Measurements from ENCODE around the gene CBLC.

The CBLC gene

DNA sequence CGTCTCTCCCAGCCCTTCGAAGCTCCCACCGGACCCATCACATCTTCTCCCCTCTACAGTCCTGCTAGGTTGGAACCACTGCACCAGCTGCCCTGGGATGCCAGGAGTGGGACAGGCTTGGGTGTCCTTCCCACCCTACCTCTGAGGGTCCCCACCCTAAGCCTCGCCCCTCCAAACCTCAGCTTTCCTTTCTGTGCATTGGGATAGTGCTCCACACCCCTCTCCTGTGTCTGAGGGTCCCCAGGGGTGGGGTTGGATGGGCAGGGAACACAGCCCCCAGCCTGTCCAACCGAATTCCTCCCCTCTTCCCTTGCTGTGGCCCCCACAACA is 31.1 kb upstream of the CBLC start:
- Histone ChIP-seq H3K4me2 (ENCODE audit: low read depth, low read length) (no peak overlapping the region), H3K9me2 (replicated peaks; ENCODE audit: insufficient read depth, low read length) (no peaks in the 10 kb centered on the region), H3K4me3 (ENCODE audit: low read length) (no peak overlapping the region), H3F3A (ENCODE audit: insufficient read depth, low read length) (peaks cover 10% of the 10 kb centered on the region), H3K9ac (ENCODE audit: low read length) (no peak overlapping the region), H3K9me3 (replicated peaks; ENCODE audit: insufficient read depth, low read length) (no peaks in the 10 kb centered on the region), H4K20me1 (ENCODE audit: insufficient read depth, low read length) (no peaks in the 10 kb centered on the region), H2AFZ (ENCODE audit: low read length) (0 out of 2 replicates have a peak overlapping the region, but pooled peaks have one; percentile 93), H3K4me1 (ENCODE audit: low read length) (peaks cover 25% of the 10 kb centered on the region), H3K27ac (ENCODE audit: low read length) (no peak overlapping the region), H3K36me3 (replicated peaks; ENCODE audit: insufficient read depth, low read length) (no peaks in the 10 kb centered on the region), H3K79me2 (ENCODE audit: low read length) (peaks cover 28% of the 10 kb centered on the region), H3K27me3 (replicated peaks; ENCODE audit: insufficient read depth, low read length) (0 out of 2 replicates have a peak, but pooled peaks cover 11% of the 10 kb centered on the region)
- TF ChIP-seq EZH2 (optimal IDR thresholded peaks at IDR 0.05; ENCODE audit: low read depth, low read length) (no peak), EZH2phosphoT487 (IDR thresholded peaks at IDR 0.05; ENCODE audit: low read length) (no peak)
- TF ChIP-seq, protein P1, sequence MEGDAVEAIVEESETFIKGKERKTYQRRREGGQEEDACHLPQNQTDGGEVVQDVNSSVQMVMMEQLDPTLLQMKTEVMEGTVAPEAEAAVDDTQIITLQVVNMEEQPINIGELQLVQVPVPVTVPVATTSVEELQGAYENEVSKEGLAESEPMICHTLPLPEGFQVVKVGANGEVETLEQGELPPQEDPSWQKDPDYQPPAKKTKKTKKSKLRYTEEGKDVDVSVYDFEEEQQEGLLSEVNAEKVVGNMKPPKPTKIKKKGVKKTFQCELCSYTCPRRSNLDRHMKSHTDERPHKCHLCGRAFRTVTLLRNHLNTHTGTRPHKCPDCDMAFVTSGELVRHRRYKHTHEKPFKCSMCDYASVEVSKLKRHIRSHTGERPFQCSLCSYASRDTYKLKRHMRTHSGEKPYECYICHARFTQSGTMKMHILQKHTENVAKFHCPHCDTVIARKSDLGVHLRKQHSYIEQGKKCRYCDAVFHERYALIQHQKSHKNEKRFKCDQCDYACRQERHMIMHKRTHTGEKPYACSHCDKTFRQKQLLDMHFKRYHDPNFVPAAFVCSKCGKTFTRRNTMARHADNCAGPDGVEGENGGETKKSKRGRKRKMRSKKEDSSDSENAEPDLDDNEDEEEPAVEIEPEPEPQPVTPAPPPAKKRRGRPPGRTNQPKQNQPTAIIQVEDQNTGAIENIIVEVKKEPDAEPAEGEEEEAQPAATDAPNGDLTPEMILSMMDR (IDR thresholded peaks at IDR 0.05; ENCODE audit: low read length): no peak
- no peak for DNase-seq

DNA sequence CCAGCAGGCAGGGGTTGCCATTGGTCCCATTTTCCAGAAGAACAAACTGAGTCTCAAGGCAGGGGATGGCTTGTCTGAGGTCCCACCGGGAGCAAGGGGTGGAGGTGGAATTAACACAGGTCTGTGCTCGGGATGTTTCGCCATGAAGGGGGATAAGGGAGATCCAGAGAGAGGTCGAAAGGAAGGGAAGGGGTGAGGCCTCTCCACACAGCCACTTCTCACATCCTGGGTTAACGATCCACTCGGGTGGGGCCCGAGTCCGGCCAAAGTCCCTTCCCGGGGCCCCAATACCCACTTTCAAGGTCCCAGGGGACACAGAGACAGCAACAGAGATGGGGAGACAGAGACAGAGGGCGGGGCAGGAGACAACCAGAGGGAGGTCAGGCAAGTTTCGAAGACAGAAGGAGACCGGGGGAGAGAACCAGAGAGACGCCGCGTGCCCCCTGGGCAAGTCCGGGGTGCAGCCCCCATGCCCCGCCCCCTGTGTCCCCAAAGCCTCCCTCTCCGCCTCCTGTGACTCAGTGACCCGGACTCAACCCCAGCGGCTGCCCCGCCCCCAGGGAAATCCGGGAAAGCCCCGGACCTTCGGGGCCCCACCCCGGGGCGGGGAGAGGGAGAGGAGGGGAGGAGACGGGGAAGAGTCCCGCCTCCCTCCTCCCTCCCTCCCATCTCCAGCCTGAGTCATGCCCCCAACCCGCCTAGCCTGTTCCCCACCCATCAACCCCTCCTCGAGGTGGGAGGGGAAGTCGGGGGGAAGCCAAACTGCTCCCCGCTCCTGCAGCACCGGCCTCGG is 30.5 kb upstream of the CBLC start:
- Histone ChIP-seq H3K27me3 (replicated peaks; ENCODE audit: insufficient read depth, low read length) (0 out of 2 replicates have a peak, but pooled peaks cover 11% of the 10 kb centered on the region), H2AFZ (ENCODE audit: low read length) (peak overlapping the region; percentile 93), H3K4me3 (ENCODE audit: low read length) (peak overlapping the region; percentile 80), H3K79me2 (ENCODE audit: low read length) (peaks cover 28% of the 10 kb centered on the region), H4K20me1 (ENCODE audit: insufficient read depth, low read length) (no peaks in the 10 kb centered on the region), H3K4me2 (ENCODE audit: low read depth, low read length) (peak overlapping the region; percentile 100), H3K36me3 (replicated peaks; ENCODE audit: insufficient read depth, low read length) (no peaks in the 10 kb centered on the region), H3K9ac (ENCODE audit: low read length) (peak overlapping the region; percentile 86), H3K4me1 (ENCODE audit: low read length) (peaks cover 31% of the 10 kb centered on the region), H3K27ac (ENCODE audit: low read length) (peak overlapping the region; percentile 97; the same call in 1 of the 2 replicates), H3K9me3 (replicated peaks; ENCODE audit: insufficient read depth, low read length) (no peaks in the 10 kb centered on the region), H3F3A (ENCODE audit: insufficient read depth, low read length) (peaks cover 10% of the 10 kb centered on the region), H3K9me2 (replicated peaks; ENCODE audit: insufficient read depth, low read length) (no peaks in the 10 kb centered on the region)
- peak; percentile 79 for DNase-seq
- no peak for TF ChIP-seq EZH2 (optimal IDR thresholded peaks at IDR 0.05; ENCODE audit: low read depth, low read length)
- TF ChIP-seq, protein P1 (IDR thresholded peaks at IDR 0.05; ENCODE audit: low read length): no peak
- TF ChIP-seq EZH2phosphoT487 (IDR thresholded peaks at IDR 0.05; ENCODE audit: low read length): no peak

DNA sequence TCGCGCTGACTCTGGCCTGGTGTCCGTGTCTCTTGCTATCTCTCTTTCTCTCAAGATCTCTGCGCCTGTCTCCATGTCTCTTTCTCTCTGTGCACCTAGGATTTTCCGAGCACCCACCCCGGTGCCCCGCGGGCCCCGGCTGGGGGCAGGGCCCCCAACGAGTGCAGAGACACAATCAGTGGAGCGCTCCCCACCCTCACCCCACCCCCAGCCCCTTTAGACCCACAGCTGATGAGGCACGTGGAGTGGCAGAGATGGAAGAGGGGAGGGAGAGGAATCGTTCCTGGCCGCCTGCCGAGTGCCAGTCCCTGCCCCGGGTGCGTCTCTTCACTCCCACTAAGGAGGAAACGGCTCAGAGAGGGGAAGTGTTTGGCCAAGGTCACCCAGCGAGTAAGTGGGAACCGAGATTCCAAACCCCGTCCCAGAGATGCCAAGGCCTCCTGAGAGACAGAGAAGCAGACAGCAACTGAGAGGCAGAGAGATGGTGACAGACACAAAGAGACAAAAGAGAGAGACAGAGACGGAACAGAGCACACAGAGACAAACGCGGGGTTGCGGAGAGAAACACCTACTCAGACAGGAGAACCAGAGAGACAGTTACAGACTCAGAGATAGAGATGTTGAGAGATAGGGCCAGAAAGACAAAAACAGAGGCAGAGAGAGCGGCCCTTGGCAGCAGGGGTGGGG is 29.8 kb upstream of the CBLC start:
- Histone ChIP-seq H3K36me3 (replicated peaks; ENCODE audit: insufficient read depth, low read length) (no peaks in the 10 kb centered on the region), H3K4me2 (ENCODE audit: low read depth, low read length) (peak overlapping the region; percentile 100), H3K4me1 (ENCODE audit: low read length) (peaks cover 38% of the 10 kb centered on the region), H3F3A (ENCODE audit: insufficient read depth, low read length) (peaks cover 17% of the 10 kb centered on the region), H3K27me3 (replicated peaks; ENCODE audit: insufficient read depth, low read length) (0 out of 2 replicates have a peak, but pooled peaks cover 11% of the 10 kb centered on the region), H2AFZ (ENCODE audit: low read length) (peak overlapping the region; percentile 93), H3K9me3 (replicated peaks; ENCODE audit: insufficient read depth, low read length) (no peaks in the 10 kb centered on the region), H3K9me2 (replicated peaks; ENCODE audit: insufficient read depth, low read length) (no peaks in the 10 kb centered on the region), H3K79me2 (ENCODE audit: low read length) (peaks cover 28% of the 10 kb centered on the region), H3K4me3 (ENCODE audit: low read length) (peak overlapping the region; percentile 80), H4K20me1 (ENCODE audit: insufficient read depth, low read length) (no peaks in the 10 kb centered on the region), H3K9ac (ENCODE audit: low read length) (peak overlapping the region; percentile 86), H3K27ac (ENCODE audit: low read length) (peak overlapping the region; percentile 97)
- no peak for DNase-seq
- TF ChIP-seq EZH2 (optimal IDR thresholded peaks at IDR 0.05; ENCODE audit: low read depth, low read length) (no peak), EZH2phosphoT487 (IDR thresholded peaks at IDR 0.05; ENCODE audit: low read length) (no peak)
- TF ChIP-seq, protein P1 (IDR thresholded peaks at IDR 0.05; ENCODE audit: low read length): no peak

All from MM.1S (cell line).